Activated B cell treated with CpG ODN at 0.5 μM for 24 hours (primary cell): Measurements from ENCODE around the gene HIPK4. TPM values are rescaled to one million over a fixed set of nuclear protein-coding genes. Genes with fewer than 3 reads are reported as not detected.

ENCODE experiments used
- ATAC-seq: fragments of 200-7000 bp; cut with Tn5 transposase; one replicate; pipeline ENCODE4 v1.10.0; 2021; ENCODE audit warnings: low read depth, mild to moderate bottlenecking, moderate library complexity
- CTCF ChIA-PET: fragments of 350-600 bp; sonication (Branson Sonifier 250); formaldehyde crosslinking; loops from one replicate; lab custom pipeline; 2021; ENCODE audit warnings: antibody characterized with exemption; lab: Charles Lee
- POLR2A ChIA-PET: fragments of 350-600 bp; sonication (Branson Sonifier 250); formaldehyde crosslinking; loops from one replicate; lab custom pipeline; 2021; ENCODE audit warnings: antibody characterized with exemption; lab: Charles Lee
- DNase-seq: peaks from one replicate; pipeline ENCODE4 v3.0.0; 2022
- H3K27ac Mint-ChIP-seq: one replicate; pipeline ENCODE4 v1.8.0; 2020; ENCODE audit warnings: mixed read lengths
- H3K27me3 Mint-ChIP-seq: one replicate; pipeline ENCODE4 v1.8.0; 2021; ENCODE audit warnings: mixed read lengths
- H3K36me3 Mint-ChIP-seq: one replicate; pipeline ENCODE4 v1.8.0; 2021; ENCODE audit warnings: low read depth, mixed read lengths
- H3K4me1 Mint-ChIP-seq: one replicate; pipeline ENCODE4 v1.8.0; 2021; ENCODE audit warnings: mixed read lengths
- H3K4me3 Mint-ChIP-seq: one replicate; pipeline ENCODE4 v1.8.0; 2020; ENCODE audit warnings: mild to moderate bottlenecking, mixed read lengths
- H3K9me3 Mint-ChIP-seq: one replicate; pipeline ENCODE4 v1.8.0; 2020; ENCODE audit warnings: mixed read lengths
- CTCF ChIP-seq: fragments of 200-600 bp; IDR thresholded peaks from one replicate; pipeline ENCODE4 v1.8.0; 2022; ENCODE audit warnings: antibody characterized with exemption, mild to moderate bottlenecking
- intact Hi-C: fragments of 100-400 bp; cut with micrococcal nuclease; formaldehyde crosslinking; loops from one replicate; pipeline ENCODE4 v1.15.1; 2024
- total RNA-seq: library from RNA; stranded (reverse); gene quantifications from 2 replicates; pipeline ENCODE4 v1.2.3, GENCODE V29; 2022

Gene HIPK4
- total RNA-seq, 1 donor from 2014 or later, result 0.09 TPM

GRCh38 chr19:40394816-40395210 is 4.8 kb upstream of the HIPK4 start:
- no peak for DNase-seq
- no peak for TF ChIP-seq CTCF
- CTCF ChIA-PET, result no interaction called here
- H3K27me3 Mint-ChIP-seq, result peaks cover 11% of the 10 kb centered on the region
- no peak overlapping the region for H3K27ac Mint-ChIP-seq
- H3K4me3 Mint-ChIP-seq, result no peak overlapping the region
- POLR2A ChIA-PET, result no interaction called here
- H3K36me3 Mint-ChIP-seq, result no peaks in the 10 kb centered on the region
- peaks cover 6% of the 10 kb centered on the region for H3K4me1 Mint-ChIP-seq
- no peaks in the 10 kb centered on the region for H3K9me3 Mint-ChIP-seq
- ATAC-seq, result no peak
- intact Hi-C loops, result no loop called here

- Mint-ChIP-seq H3K36me3 (no peaks in the 10 kb centered on the region), H3K4me3 (no peak overlapping the region), H3K4me1 (peaks cover 6% of the 10 kb centered on the region), H3K27ac (no peak overlapping the region), H3K9me3 (no peaks in the 10 kb centered on the region), H3K27me3 (peaks cover 8% of the 10 kb centered on the region)
- ChIA-PET CTCF (no interaction called here), POLR2A (no interaction called here)
- ATAC-seq (no peak), DNase-seq (no peak)
- TF ChIP-seq CTCF, result no peak
- intact Hi-C loops, result no loop called here
These were observed 4.2 kb upstream of the HIPK4 start for GRCh38 chr19:40393894-40394815.

GRCh38 chr19:40392894-40393517 is 3.0 kb upstream of the HIPK4 start:
- ATAC-seq (no peak), DNase-seq (no peak)
- no peak for TF ChIP-seq CTCF
- Mint-ChIP-seq H3K4me3 (no peak overlapping the region), H3K36me3 (no peaks in the 10 kb centered on the region), H3K27ac (no peak overlapping the region), H3K4me1 (no peaks in the 10 kb centered on the region), H3K27me3 (peaks cover 8% of the 10 kb centered on the region), H3K9me3 (no peaks in the 10 kb centered on the region)
- POLR2A ChIA-PET, result no interaction called here
- intact Hi-C loops, result no loop called here
- CTCF ChIA-PET, result no interaction called here

- no peak for DNase-seq
- ChIA-PET CTCF (no interaction called here), POLR2A (interaction anchor here (0.6 kb wide), 1 partner anchor 422 kb away, joined by 3 read pairs; no protein-coding TSS in a partner anchor)
- H3K36me3 Mint-ChIP-seq, result no peaks in the 10 kb centered on the region
- no peaks in the 10 kb centered on the region for H3K4me1 Mint-ChIP-seq
- TF ChIP-seq CTCF, result no peak
- peaks cover 8% of the 10 kb centered on the region for H3K27me3 Mint-ChIP-seq
- intact Hi-C loops, result no loop called here
- H3K4me3 Mint-ChIP-seq, result no peak overlapping the region
- H3K9me3 Mint-ChIP-seq, result no peaks in the 10 kb centered on the region
- H3K27ac Mint-ChIP-seq, result no peak overlapping the region
- ATAC-seq, result no peak
These were observed 2.1 kb upstream of the HIPK4 start for GRCh38 chr19:40392123-40392522.

- ATAC-seq, result no peak
- TF ChIP-seq CTCF, result no peak
- POLR2A ChIA-PET, result no interaction called here
- Mint-ChIP-seq H3K36me3 (no peaks in the 10 kb centered on the region), H3K27me3 (peaks cover 4% of the 10 kb centered on the region), H3K4me3 (no peak overlapping the region), H3K27ac (no peak overlapping the region), H3K4me1 (no peaks in the 10 kb centered on the region), H3K9me3 (no peaks in the 10 kb centered on the region)
- intact Hi-C loops, result no loop called here
- no peak for DNase-seq
- CTCF ChIA-PET, result no interaction called here
These were observed 437 bp downstream of the HIPK4 start for GRCh38 chr19:40389404-40390083.
